ENCODE data around the gene THUMPD3. TPM values are rescaled to one million over a fixed set of nuclear protein-coding genes. Genes with fewer than 3 reads are reported as not detected.

THUMPD3 gene
- total and polyA plus RNA-seq, 9 of the 15 experiments (the other 6 are each of a cell fraction or from before 2014, with no cell fraction given): 58.3 to 132 (median 113) TPM

DNA sequence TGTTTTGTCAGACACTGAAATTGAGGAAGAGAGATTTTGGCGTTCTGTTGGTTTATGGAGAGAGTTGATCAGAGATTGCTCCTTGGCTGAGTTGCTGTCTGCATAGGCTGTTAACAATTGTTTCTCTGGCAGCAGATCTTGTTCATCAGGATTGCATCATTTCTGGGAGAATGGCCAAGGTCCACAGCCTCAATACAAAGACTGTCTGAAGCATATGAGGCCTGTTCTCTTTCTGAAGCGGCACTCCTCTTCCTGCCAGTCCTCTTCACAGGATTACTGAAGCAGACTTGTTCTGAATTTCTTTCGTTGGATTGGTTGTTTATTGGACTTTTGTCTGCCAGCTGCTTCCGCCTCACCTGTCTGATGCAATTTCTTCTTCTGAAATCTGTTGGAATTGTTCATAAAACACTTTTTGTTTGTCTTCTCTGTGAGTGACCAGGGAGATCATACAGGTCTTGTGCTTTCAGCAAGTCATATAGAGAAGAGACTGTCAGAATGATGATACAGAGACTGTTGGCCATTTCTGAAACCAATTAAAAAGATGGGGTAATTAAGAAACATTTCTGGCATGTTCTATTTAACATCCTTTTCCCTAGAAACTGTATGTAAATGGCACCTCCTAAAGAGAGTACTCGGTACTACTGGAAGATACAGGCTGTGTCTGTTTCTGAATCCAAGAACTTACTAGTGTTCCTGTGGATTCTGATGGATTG, 60.0 kb downstream of the THUMPD3 start (continued):
- TF ChIP-seq, protein P1, sequence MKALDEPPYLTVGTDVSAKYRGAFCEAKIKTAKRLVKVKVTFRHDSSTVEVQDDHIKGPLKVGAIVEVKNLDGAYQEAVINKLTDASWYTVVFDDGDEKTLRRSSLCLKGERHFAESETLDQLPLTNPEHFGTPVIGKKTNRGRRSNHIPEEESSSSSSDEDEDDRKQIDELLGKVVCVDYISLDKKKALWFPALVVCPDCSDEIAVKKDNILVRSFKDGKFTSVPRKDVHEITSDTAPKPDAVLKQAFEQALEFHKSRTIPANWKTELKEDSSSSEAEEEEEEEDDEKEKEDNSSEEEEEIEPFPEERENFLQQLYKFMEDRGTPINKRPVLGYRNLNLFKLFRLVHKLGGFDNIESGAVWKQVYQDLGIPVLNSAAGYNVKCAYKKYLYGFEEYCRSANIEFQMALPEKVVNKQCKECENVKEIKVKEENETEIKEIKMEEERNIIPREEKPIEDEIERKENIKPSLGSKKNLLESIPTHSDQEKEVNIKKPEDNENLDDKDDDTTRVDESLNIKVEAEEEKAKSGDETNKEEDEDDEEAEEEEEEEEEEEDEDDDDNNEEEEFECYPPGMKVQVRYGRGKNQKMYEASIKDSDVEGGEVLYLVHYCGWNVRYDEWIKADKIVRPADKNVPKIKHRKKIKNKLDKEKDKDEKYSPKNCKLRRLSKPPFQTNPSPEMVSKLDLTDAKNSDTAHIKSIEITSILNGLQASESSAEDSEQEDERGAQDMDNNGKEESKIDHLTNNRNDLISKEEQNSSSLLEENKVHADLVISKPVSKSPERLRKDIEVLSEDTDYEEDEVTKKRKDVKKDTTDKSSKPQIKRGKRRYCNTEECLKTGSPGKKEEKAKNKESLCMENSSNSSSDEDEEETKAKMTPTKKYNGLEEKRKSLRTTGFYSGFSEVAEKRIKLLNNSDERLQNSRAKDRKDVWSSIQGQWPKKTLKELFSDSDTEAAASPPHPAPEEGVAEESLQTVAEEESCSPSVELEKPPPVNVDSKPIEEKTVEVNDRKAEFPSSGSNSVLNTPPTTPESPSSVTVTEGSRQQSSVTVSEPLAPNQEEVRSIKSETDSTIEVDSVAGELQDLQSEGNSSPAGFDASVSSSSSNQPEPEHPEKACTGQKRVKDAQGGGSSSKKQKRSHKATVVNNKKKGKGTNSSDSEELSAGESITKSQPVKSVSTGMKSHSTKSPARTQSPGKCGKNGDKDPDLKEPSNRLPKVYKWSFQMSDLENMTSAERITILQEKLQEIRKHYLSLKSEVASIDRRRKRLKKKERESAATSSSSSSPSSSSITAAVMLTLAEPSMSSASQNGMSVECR (CRISPR knock-in tag; IDR thresholded peaks at IDR 0.05): no peak
- TF ChIP-seq, protein P2, sequence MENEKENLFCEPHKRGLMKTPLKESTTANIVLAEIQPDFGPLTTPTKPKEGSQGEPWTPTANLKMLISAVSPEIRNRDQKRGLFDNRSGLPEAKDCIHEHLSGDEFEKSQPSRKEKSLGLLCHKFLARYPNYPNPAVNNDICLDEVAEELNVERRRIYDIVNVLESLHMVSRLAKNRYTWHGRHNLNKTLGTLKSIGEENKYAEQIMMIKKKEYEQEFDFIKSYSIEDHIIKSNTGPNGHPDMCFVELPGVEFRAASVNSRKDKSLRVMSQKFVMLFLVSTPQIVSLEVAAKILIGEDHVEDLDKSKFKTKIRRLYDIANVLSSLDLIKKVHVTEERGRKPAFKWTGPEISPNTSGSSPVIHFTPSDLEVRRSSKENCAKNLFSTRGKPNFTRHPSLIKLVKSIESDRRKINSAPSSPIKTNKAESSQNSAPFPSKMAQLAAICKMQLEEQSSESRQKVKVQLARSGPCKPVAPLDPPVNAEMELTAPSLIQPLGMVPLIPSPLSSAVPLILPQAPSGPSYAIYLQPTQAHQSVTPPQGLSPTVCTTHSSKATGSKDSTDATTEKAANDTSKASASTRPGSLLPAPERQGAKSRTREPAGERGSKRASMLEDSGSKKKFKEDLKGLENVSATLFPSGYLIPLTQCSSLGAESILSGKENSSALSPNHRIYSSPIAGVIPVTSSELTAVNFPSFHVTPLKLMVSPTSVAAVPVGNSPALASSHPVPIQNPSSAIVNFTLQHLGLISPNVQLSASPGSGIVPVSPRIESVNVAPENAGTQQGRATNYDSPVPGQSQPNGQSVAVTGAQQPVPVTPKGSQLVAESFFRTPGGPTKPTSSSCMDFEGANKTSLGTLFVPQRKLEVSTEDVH (IDR thresholded peaks at IDR 0.05; ENCODE audit: low read depth, partially characterized antibody): no peak
- peak; percentile 5; the same call in 1 of the 2 replicates for TF ChIP-seq STAT5A (IDR thresholded peaks at IDR 0.05; ENCODE audit: borderline replicate concordance, low read length)
- TF ChIP-seq, protein P3, sequence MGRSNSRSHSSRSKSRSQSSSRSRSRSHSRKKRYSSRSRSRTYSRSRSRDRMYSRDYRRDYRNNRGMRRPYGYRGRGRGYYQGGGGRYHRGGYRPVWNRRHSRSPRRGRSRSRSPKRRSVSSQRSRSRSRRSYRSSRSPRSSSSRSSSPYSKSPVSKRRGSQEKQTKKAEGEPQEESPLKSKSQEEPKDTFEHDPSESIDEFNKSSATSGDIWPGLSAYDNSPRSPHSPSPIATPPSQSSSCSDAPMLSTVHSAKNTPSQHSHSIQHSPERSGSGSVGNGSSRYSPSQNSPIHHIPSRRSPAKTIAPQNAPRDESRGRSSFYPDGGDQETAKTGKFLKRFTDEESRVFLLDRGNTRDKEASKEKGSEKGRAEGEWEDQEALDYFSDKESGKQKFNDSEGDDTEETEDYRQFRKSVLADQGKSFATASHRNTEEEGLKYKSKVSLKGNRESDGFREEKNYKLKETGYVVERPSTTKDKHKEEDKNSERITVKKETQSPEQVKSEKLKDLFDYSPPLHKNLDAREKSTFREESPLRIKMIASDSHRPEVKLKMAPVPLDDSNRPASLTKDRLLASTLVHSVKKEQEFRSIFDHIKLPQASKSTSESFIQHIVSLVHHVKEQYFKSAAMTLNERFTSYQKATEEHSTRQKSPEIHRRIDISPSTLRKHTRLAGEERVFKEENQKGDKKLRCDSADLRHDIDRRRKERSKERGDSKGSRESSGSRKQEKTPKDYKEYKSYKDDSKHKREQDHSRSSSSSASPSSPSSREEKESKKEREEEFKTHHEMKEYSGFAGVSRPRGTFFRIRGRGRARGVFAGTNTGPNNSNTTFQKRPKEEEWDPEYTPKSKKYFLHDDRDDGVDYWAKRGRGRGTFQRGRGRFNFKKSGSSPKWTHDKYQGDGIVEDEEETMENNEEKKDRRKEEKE (IDR thresholded peaks at IDR 0.05; ENCODE audit: borderline replicate concordance in 1 of 2, control insufficient read depth in 1 of 2, low read depth in 2 of 2, low read length in 1 of 2): no peak
- no peak for TF ChIP-seq BMI1 (IDR thresholded peaks at IDR 0.05; ENCODE audit: low read length)
- TF ChIP-seq ZNF263 (CRISPR knock-in tag; IDR thresholded peaks at IDR 0.05; ENCODE audit: borderline replicate concordance): no peak
- peak; percentile 41; the same call in 1 of the 2 replicates for TF ChIP-seq HCFC1 (IDR thresholded peaks at IDR 0.05; ENCODE audit: low read depth, low read length)
- TF ChIP-seq, protein P4, sequence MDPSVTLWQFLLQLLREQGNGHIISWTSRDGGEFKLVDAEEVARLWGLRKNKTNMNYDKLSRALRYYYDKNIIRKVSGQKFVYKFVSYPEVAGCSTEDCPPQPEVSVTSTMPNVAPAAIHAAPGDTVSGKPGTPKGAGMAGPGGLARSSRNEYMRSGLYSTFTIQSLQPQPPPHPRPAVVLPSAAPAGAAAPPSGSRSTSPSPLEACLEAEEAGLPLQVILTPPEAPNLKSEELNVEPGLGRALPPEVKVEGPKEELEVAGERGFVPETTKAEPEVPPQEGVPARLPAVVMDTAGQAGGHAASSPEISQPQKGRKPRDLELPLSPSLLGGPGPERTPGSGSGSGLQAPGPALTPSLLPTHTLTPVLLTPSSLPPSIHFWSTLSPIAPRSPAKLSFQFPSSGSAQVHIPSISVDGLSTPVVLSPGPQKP (CRISPR knock-in tag; IDR thresholded peaks at IDR 0.05): no peak
- TF ChIP-seq EHMT2 (IDR thresholded peaks at IDR 0.05): peak; percentile 47; the same call in 1 of the 2 replicates
- peak; percentile 20; the same call in 1 of the 2 replicates for TF ChIP-seq CREB1 (IDR thresholded peaks at IDR 0.05)
- no peak for TF ChIP-seq CREB1 (CRISPR knock-in tag; IDR thresholded peaks at IDR 0.05)
- TF ChIP-seq SREBF2 (CRISPR knock-in tag; IDR thresholded peaks at IDR 0.05): no peak
- TF ChIP-seq E2F3 (CRISPR knock-in tag; IDR thresholded peaks at IDR 0.05): no peak
- no peak for TF ChIP-seq TCF7 (IDR thresholded peaks at IDR 0.05; ENCODE audit: borderline replicate concordance)
- no peak for TF ChIP-seq BRF1 (IDR thresholded peaks at IDR 0.05; ENCODE audit: borderline replicate concordance, extremely low read depth, insufficient read length)
- no peak for TF ChIP-seq ZNF57 (CRISPR knock-in tag; IDR thresholded peaks at IDR 0.05)
- peak; percentile 36; the same call in 1 of the 2 replicates for TF ChIP-seq RNF2 (IDR thresholded peaks at IDR 0.05)
